ENCODE data around the gene SLC48A1. TPM values are rescaled to one million over a fixed set of nuclear protein-coding genes. Genes with fewer than 3 reads are reported as not detected.

SLC48A1 gene
- polyA plus RNA-seq, 1 of the 3 experiments (the other 2 are of a cell fraction) = 7.3 TPM

DNA sequence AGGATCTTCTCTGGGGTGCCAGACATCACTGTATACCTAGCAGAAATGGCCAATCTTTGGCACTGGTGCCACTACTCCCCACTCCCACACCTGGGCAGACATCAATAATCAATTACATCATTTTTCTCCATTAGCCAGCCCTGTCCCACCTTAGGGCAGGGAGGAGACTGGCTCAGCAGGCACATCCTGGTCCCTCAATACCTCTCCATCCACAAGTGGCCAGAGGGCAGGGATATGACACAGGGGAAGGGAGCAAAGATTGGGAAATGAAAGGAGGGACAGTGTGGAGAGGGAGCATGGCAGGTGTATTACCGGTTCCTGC lies 24.6 kb upstream of the SLC48A1 start (continued):
- TF ChIP-seq PBX3 (IDR thresholded peaks at IDR 0.05) = no peak
- TF ChIP-seq TCF12 (IDR thresholded peaks at IDR 0.05) = no peak

- Histone ChIP-seq H3K79me2 (ENCODE audit: insufficient read depth) (no peaks in the 10 kb centered on the region), H3K4me2 (no peak overlapping the region), H2AFZ (ENCODE audit: low read depth) (no peak overlapping the region), H3K27me3 (ENCODE audit: insufficient read depth) (no peaks in the 10 kb centered on the region), H3K4me3 (ENCODE audit: low read depth in 2 of 2, low read length in 1 of 2) (no peak overlapping the region), H3K9me3 (no peaks in the 10 kb centered on the region), H4K20me1 (ENCODE audit: insufficient read depth) (no peaks in the 10 kb centered on the region), H3F3A (replicated peaks; ENCODE audit: insufficient read depth) (no peaks in the 10 kb centered on the region), H3K36me3 (replicated peaks in 1 of 2; ENCODE audit: control insufficient read depth in 1 of 2, insufficient read depth in 2 of 2, low read length in 1 of 2) (no peaks in the 10 kb centered on the region), H3K4me1 (ENCODE audit: control insufficient read depth in 1 of 2, insufficient read depth in 2 of 2, low read depth in 1 of 2, low read length in 1 of 2) (peaks cover 11 to 28% of the 10 kb centered on the region in 2 experiments; a peak in 3 of 4 replicates), H3K9ac (no peak overlapping the region), H3K27ac (ENCODE audit: low read depth in 2 of 2, low read length in 1 of 2) (no peak overlapping the region), H3K9me2 (no peaks in the 10 kb centered on the region)
- 73% methylated on average over 3 of the region's 3 CpGs for WGBS (ENCODE audit: low lambda C conversion rate)
- ChIA-PET CTCF (interaction anchor here (0.6 to 18.0 kb wide), 6 partner anchors 8 to 90 kb away, joined by 3 to 435 read pairs (median 4); partner anchors contain the start of genes RAPGEF3 and SLC48A1), POLR2A (no interaction called here)
- TF ChIP-seq, protein P1, sequence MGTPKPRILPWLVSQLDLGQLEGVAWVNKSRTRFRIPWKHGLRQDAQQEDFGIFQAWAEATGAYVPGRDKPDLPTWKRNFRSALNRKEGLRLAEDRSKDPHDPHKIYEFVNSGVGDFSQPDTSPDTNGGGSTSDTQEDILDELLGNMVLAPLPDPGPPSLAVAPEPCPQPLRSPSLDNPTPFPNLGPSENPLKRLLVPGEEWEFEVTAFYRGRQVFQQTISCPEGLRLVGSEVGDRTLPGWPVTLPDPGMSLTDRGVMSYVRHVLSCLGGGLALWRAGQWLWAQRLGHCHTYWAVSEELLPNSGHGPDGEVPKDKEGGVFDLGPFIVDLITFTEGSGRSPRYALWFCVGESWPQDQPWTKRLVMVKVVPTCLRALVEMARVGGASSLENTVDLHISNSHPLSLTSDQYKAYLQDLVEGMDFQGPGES (IDR thresholded peaks at IDR 0.05; ENCODE audit: low read depth, low read length) = no peak
- TF ChIP-seq EP300 (IDR thresholded peaks at IDR 0.05; ENCODE audit: borderline replicate concordance in 1 of 2, low read depth in 1 of 2, low read length in 1 of 2) (no peak), NFIC (IDR thresholded peaks at IDR 0.05; ENCODE audit: borderline replicate concordance) (no peak), FOSL2 (IDR thresholded peaks at IDR 0.05; ENCODE audit: borderline replicate concordance, low read depth) (no peak), ELF1 (IDR thresholded peaks at IDR 0.05) (no peak), FOXJ3 (CRISPR knock-in tag; IDR thresholded peaks at IDR 0.05) (no peak), TCF12 (IDR thresholded peaks at IDR 0.05) (no peak), USF2 (IDR thresholded peaks at IDR 0.05; ENCODE audit: borderline replicate concordance, low read depth, low read length) (no peak), TAF1 (IDR thresholded peaks at IDR 0.05; ENCODE audit: borderline replicate concordance, low read depth, low read length) (no peak), YY1 (IDR thresholded peaks at IDR 0.05; ENCODE audit: low read depth) (no peak), RCOR1 (IDR thresholded peaks at IDR 0.05; ENCODE audit: low read length) (no peak), ZBTB33 (IDR thresholded peaks at IDR 0.05; ENCODE audit: borderline replicate concordance, low read depth) (no peak), RXRA (IDR thresholded peaks at IDR 0.05; ENCODE audit: borderline replicate concordance, low read depth) (no peak), POLR2AphosphoS5 (IDR thresholded peaks at IDR 0.05; ENCODE audit: low read depth, low read length) (no peak), SIN3A (IDR thresholded peaks at IDR 0.05; ENCODE audit: borderline replicate concordance, low read depth, low read length) (no peak)
- TF ChIP-seq, protein P2, sequence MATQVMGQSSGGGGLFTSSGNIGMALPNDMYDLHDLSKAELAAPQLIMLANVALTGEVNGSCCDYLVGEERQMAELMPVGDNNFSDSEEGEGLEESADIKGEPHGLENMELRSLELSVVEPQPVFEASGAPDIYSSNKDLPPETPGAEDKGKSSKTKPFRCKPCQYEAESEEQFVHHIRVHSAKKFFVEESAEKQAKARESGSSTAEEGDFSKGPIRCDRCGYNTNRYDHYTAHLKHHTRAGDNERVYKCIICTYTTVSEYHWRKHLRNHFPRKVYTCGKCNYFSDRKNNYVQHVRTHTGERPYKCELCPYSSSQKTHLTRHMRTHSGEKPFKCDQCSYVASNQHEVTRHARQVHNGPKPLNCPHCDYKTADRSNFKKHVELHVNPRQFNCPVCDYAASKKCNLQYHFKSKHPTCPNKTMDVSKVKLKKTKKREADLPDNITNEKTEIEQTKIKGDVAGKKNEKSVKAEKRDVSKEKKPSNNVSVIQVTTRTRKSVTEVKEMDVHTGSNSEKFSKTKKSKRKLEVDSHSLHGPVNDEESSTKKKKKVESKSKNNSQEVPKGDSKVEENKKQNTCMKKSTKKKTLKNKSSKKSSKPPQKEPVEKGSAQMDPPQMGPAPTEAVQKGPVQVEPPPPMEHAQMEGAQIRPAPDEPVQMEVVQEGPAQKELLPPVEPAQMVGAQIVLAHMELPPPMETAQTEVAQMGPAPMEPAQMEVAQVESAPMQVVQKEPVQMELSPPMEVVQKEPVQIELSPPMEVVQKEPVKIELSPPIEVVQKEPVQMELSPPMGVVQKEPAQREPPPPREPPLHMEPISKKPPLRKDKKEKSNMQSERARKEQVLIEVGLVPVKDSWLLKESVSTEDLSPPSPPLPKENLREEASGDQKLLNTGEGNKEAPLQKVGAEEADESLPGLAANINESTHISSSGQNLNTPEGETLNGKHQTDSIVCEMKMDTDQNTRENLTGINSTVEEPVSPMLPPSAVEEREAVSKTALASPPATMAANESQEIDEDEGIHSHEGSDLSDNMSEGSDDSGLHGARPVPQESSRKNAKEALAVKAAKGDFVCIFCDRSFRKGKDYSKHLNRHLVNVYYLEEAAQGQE (IDR thresholded peaks at IDR 0.05; ENCODE audit: low read depth, low read length) = no peak
- DNase-seq = no peak
Observed at GRCh38 chr12:47748899-47749298, 24.1 kb upstream of the SLC48A1 start.

Measured in SK-N-SH (cell line).